Myocyte (in vitro differentiated cells): ENCODE results near the gene ENAH. TPM values are rescaled to one million over a fixed set of nuclear protein-coding genes. Genes with fewer than 3 reads are reported as not detected.
A peak's percentile ranks its signal among the peaks of the same experiment; 100 is the strongest.

Experiments
- DNase-seq: peaks from one replicate; pipeline ENCODE4 v3.0.0-alpha.2; 2012; ENCODE audit warnings: low read depth
- total RNA-seq: library from RNA; depleted of rRNA; stranded (reverse); fragments of >200 nt; gene quantifications from 2 replicates; pipeline ENCODE4 v1.2.3, GENCODE V29; 2014

The ENAH gene
- total RNA-seq, 1 donor from 2014 or later: 88.1 TPM

- DNase-seq: no peak
Observed at GRCh38 chr1:225441314-225442122, 211.4 kb downstream of the ENAH start.

DNA sequence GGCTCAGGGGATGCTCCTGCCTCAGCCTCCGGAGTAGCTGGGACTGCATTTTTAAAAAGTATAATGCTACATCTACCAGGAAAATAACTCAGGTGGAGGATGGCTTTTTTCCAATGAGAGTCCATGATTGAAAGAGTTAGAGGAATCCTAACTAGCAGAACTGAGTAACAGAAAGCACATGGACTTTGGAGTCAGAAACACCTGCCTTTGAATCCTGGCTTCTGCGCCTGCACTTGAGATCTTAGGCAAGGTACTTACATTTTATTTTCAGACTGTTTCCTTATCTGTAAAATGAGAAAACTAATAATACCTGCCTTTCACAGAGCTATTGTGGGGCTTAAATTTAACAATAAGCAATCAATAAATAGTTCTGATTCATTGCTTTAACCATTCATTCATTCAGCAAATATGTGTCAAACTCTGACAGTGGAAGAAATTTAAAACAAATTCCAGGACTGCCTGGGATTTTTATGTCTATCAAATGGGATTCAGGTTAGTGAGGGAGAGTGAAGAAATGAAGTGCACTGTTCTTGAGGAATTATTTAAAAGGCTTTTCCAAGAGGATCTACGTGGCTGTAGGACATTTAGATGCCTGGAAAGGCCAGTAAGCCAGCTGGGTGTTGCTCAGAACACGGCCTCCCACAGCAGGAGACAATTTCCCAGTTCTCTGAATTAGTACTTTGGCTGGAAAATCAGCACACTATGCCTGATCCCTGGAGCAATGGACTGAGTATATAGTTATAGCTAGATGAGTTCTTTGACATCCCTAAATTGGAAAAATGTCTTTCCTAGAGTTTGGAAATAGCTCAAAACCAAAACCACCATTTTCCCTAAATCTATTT lies 212.3 kb downstream of the ENAH start:
- DNase-seq: no peak

GRCh38 chr1:225437710-225438437 lies 215.0 kb downstream of the ENAH start:
- peak; percentile 28 for DNase-seq

Other genes starting within 250 kb of the ENAH start
- gene LBR, start 225.1 kb downstream of the ENAH start, total RNA-seq: 13.7 and 14.3 TPM in 2 replicates
- 249 and 277 TPM in 2 replicates for gene SRP9, start 124.7 kb upstream of the ENAH start, total RNA-seq
- 24.1 and 28.3 TPM in 2 replicates for gene EPHX1, start 157.0 kb upstream of the ENAH start, total RNA-seq
- gene TMEM63A, start 229.3 kb upstream of the ENAH start, total RNA-seq: 7.8 and 10.8 TPM in 2 replicates
- gene LEFTY1, start 236.0 kb upstream of the ENAH start, total RNA-seq: 0.08 and 0.21 TPM in 2 replicates